HG03558 (cell line): ENCODE results near the gene EFCC1.

ENCODE experiments used
- ATAC-seq: cut with Tn5 transposase; IDR thresholded peaks from one replicate; pipeline ENCODE4 v1.9.1; 2021; ENCODE audit warnings: moderate number of reproducible peaks; ENCODE audit not compliant: unreplicated experiment; ENCODE audit errors: extremely low read depth

Gene EFCC1

GRCh38 chr3:129030611-129031010, 29.5 kb downstream of the EFCC1 start:
- ATAC-seq = no peak

DNA sequence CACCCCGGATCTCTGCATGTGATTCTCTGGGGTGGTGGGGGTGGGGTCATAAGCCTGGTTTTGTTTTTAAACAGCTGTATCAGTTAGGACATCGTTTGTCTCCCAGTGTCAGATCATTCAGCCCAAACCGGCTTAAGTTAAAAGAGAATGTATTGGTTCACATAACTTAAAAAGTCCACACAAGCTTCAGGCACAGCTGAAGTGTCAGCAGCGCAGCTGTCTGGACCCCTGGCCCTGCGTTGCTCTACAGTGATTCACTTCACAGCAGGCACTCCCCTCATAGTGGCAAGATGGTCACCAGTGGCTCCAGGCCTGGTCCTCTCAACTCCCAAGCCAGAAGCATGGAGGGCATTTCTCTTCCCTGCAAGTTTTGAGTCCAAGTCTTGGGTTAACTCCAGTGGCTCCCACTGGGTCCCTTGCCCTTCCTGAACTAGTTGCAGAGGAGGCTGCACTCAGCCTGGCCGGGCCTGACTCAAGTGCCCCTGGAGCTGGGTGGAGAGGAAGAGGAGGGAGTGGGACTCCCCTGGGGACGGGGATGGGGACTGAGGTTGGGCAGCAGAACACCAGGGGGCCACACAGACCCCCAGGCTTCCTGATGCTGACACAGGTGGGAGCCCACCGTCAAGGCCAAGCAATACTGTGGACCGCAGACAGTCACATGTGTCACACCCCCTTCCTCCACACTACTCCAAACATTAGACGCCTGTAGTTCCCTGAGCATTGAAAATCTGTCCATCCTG, 30.5 kb downstream of the EFCC1 start:
- ATAC-seq = no peak

- ATAC-seq = no peak
Measured at GRCh38 chr3:129032716-129033115, 31.6 kb downstream of the EFCC1 start.

DNA sequence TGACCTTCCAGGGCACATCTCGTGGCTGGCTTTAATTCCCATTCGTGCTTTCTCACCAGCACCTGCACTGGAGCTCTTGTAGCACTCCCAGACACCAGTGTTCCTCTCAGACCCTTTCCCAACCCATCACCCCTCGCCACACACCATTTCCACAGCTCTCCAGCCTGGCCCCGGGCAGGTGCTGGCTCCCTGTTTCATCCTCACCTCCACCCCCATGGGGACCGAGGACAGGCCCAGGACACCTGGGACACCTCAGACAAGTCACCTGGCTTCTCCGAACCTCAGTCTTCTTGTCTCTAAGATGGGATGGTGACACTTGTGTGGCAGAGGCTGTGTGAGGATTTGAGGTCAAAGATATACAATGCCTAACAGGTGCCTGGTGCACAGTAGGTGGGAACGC, 32.0 kb downstream of the EFCC1 start:
- ATAC-seq = no peak

GRCh38 chr3:129033633-129034321, 32.7 kb downstream of the EFCC1 start:
- no peak for ATAC-seq

- ATAC-seq = no peak
Measured at GRCh38 chr3:129034642-129035041, 33.5 kb downstream of the EFCC1 start.

DNA sequence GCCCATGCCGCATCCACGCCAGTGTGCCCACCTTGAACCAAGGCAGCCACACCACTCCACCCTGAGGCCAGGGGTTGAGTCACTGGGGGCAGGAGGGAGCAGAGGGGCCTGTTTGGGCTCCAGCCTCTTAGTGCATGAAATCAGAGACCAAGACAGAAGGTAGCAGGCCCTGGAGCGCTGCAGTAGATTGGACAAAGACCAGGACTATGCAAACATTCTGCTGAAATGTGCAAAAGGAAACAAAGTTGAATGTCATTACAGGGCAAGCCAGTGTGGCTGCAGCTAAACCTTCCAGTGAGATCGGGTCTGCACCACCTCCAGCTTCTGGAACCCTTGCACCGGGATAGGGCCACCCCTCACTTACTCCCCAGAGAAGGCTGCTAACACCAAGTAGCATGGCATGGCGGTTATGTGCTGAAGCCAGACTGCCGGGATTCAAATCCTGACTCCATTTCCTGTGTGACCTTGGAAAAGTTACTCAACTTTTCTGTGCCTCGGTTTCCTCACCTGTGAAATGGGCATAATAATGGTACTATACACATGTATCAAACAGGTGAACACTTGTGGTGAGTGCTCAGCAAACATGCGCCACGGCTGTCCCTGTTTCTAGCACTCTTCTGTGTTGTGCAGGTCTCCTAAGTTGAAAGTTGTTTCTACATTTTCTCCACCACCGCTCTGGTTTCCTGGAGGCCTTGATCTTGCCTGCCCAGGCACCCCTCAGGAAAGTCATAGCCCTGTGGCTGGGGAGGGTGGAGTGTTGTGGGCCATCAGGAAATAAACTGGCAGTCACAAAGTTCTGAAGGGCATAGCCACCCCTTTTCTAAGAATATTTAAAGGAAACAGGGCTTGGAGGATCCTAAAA, 34.5 kb downstream of the EFCC1 start:
- no peak for ATAC-seq

- no peak for ATAC-seq
Measured at GRCh38 chr3:129036222-129037092, 35.4 kb downstream of the EFCC1 start.

DNA sequence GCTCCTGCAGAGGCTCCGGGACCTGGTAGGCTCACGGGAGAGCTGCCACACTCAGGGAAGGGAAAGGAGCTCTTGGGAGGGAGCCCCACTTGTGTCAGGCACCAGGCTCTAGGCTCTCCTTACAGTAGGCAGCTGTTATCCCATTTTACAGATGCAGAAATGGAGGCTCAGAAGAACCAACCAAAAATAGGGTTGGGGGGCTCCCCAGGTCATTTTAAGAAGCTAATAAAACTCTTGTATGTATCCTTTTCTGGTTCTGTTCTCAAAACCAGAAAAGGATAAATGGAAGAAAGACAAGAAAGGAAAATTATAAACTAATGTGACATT, 36.0 kb downstream of the EFCC1 start:
- ATAC-seq = no peak

- ATAC-seq = no peak
Measured at GRCh38 chr3:129038121-129038855, 37.2 kb downstream of the EFCC1 start.

- no peak for ATAC-seq
Measured at GRCh38 chr3:129039271-129040038, 38.4 kb downstream of the EFCC1 start.

DNA sequence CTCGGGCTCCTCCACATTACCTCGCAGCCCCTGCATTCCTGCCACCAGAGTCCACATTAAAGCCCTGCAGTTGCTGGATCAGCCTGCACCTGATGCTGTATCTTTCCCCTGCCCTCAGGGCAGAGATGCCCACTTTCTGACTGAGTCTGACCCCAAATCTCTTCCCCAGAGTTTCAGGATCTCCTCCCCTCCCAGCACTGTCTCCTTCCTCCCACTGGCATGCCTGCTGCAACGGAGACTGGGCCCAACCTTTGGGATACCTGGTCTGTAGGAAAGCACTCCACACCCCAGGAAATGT, 38.9 kb downstream of the EFCC1 start:
- ATAC-seq = no peak

GRCh38 chr3:129040579-129041300, 39.6 kb downstream of the EFCC1 start:
- ATAC-seq = no peak

- no peak for ATAC-seq
Measured at GRCh38 chr3:129045675-129046036, 44.6 kb downstream of the EFCC1 start.

DNA sequence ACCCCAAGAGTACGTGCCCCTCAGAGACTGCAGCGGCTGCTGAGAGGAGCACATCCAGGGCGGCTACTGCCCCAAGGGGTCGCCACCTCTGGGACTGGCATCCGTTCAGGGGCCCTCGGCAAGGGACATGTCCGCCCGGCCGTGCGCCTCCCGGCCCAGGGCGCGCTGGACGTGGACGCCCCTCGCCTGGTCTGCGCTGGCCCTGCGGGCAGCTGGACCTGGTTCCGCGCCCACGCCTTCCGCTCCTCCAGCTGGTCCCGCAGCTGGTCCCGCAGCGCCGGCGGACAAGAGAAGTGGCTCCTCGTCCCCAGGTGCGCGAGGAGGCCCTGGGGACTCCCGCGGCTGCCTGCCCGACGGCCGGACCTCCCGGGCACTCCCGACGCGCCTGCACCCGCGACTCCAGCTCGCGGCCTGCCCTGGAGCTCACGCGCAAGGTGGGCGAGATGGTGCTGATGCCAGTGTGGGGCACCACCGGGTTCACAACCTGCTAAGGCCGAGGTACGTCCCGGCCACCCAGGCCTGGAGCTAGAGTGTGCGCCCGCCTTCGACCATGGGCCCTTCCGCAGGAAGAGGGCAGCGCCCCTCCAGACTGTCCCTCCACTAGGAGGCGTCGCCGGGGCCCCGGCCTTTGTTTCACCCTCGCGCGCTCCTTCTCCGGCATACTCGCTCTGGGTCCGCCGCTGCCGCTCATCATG, 45.1 kb downstream of the EFCC1 start:
- ATAC-seq = no peak

DNA sequence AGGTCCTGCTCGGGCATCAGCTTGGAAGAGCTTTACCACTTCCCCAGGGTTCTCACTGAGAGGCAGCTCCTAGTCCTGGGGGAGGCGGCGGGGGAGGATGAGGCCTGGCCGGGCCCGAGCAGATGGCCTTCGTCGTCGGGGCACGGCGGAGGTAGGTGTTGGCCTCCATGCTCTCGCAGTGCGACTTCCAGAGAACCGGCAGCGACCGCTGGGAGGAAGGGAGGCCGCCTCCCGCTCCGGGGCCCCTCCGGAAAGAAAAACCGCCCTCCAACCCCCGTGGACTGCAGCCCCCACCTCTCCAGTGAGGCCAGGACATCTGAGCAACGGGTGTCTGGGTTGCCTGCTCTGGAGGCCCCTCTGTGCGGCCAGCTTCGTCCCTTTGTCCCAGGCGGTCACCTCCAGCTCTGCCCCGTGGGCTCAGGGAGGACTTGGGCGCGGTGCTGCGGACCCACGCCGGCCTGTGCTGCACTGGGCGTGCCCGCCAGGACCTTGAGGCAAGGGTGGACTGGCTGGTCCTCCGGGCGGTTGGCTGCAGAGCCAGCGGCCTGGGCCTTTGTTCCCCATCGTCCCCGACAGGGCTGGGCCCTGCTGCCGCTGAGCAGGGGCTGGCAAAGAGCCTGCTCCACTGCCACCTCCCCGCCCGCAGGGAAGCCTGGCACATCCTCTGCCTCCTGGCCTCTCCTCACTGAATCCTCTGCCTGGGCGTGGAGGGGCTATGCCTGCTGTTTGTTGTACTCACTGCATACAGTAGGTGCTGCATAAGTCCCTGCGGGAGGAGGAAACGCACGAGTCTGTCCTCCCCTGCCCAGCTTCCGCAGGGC, 45.8 kb downstream of the EFCC1 start:
- no peak for ATAC-seq

- no peak for ATAC-seq
Measured at GRCh38 chr3:129047553-129047839, 46.4 kb downstream of the EFCC1 start.
